ENCODE results near the gene KRTAP24-1.

The KRTAP24-1 gene

GRCh38 chr21:30271156-30271555 lies 11.6 kb downstream of the KRTAP24-1 start:
- TF ChIP-seq CTCF (IDR thresholded peaks at IDR 0.05; ENCODE audit: low read length) (no peak), EZH2 (IDR thresholded peaks at IDR 0.05; ENCODE audit: borderline replicate concordance, low read length) (no peak)
- no peaks in the 10 kb centered on the region for H3K27me3 ChIP-seq (ENCODE audit: insufficient read depth, low read length)

GRCh38 chr21:30269803-30270530 lies 12.8 kb downstream of the KRTAP24-1 start:
- Histone ChIP-seq H3K79me2 (ENCODE audit: insufficient read depth, low read length) (no peaks in the 10 kb centered on the region), H3F3A (ENCODE audit: insufficient read depth, low read length) (no peaks in the 10 kb centered on the region), H2AFZ (ENCODE audit: low read length) (no peak overlapping the region), H3K27me3 (ENCODE audit: insufficient read depth, low read length) (no peaks in the 10 kb centered on the region), H3K4me1 (ENCODE audit: insufficient read depth, low read length, severe bottlenecking) (no peaks in the 10 kb centered on the region), H3K4me3 (ENCODE audit: low read depth, low read length, poor library complexity, severe bottlenecking) (no peak overlapping the region), H4K20me1 (ENCODE audit: insufficient read depth, low read length) (no peaks in the 10 kb centered on the region), H3K9ac (ENCODE audit: low read length) (no peak overlapping the region), H3K9me2 (ENCODE audit: low read depth, low read length) (no peaks in the 10 kb centered on the region), H3K4me2 (ENCODE audit: low read length) (no peak overlapping the region), H3K27ac (ENCODE audit: low read depth, low read length, poor library complexity, severe bottlenecking) (no peak overlapping the region), H3K9me3 (ENCODE audit: low read length) (no peaks in the 10 kb centered on the region), H3K36me3 (ENCODE audit: insufficient read depth, low read length) (no peaks in the 10 kb centered on the region)
- no peak for TF ChIP-seq EZH2 (IDR thresholded peaks at IDR 0.05; ENCODE audit: borderline replicate concordance, low read length)
- TF ChIP-seq CTCF (IDR thresholded peaks at IDR 0.05; ENCODE audit: low read length): no peak

More at GRCh38 chr21:30271156-30271555, 11.6 kb downstream of the KRTAP24-1 start:
- Histone ChIP-seq H3K4me1 (ENCODE audit: insufficient read depth, low read length, severe bottlenecking) (no peaks in the 10 kb centered on the region), H2AFZ (ENCODE audit: low read length) (no peak overlapping the region), H3F3A (ENCODE audit: insufficient read depth, low read length) (no peaks in the 10 kb centered on the region), H4K20me1 (ENCODE audit: insufficient read depth, low read length) (no peaks in the 10 kb centered on the region), H3K36me3 (ENCODE audit: insufficient read depth, low read length) (no peaks in the 10 kb centered on the region), H3K4me3 (ENCODE audit: low read depth, low read length, poor library complexity, severe bottlenecking) (no peak overlapping the region), H3K27ac (ENCODE audit: low read depth, low read length, poor library complexity, severe bottlenecking) (no peak overlapping the region), H3K9me3 (ENCODE audit: low read length) (no peaks in the 10 kb centered on the region), H3K9ac (ENCODE audit: low read length) (no peak overlapping the region), H3K79me2 (ENCODE audit: insufficient read depth, low read length) (no peaks in the 10 kb centered on the region), H3K4me2 (ENCODE audit: low read length) (no peak overlapping the region), H3K9me2 (ENCODE audit: low read depth, low read length) (no peaks in the 10 kb centered on the region)

- Histone ChIP-seq H3K9me2 (ENCODE audit: low read depth, low read length) (no peaks in the 10 kb centered on the region), H4K20me1 (ENCODE audit: insufficient read depth, low read length) (no peaks in the 10 kb centered on the region), H3K4me3 (ENCODE audit: low read depth, low read length, poor library complexity, severe bottlenecking) (no peak overlapping the region), H3K4me1 (ENCODE audit: insufficient read depth, low read length, severe bottlenecking) (no peaks in the 10 kb centered on the region), H3K79me2 (ENCODE audit: insufficient read depth, low read length) (no peaks in the 10 kb centered on the region), H3K27me3 (ENCODE audit: insufficient read depth, low read length) (no peaks in the 10 kb centered on the region), H3K4me2 (ENCODE audit: low read length) (no peak overlapping the region), H2AFZ (ENCODE audit: low read length) (no peak overlapping the region), H3K27ac (ENCODE audit: low read depth, low read length, poor library complexity, severe bottlenecking) (no peak overlapping the region), H3K9me3 (ENCODE audit: low read length) (no peaks in the 10 kb centered on the region), H3K36me3 (ENCODE audit: insufficient read depth, low read length) (no peaks in the 10 kb centered on the region), H3F3A (ENCODE audit: insufficient read depth, low read length) (no peaks in the 10 kb centered on the region), H3K9ac (ENCODE audit: low read length) (no peak overlapping the region)
- TF ChIP-seq EZH2 (IDR thresholded peaks at IDR 0.05; ENCODE audit: borderline replicate concordance, low read length) (no peak), CTCF (IDR thresholded peaks at IDR 0.05; ENCODE audit: low read length) (peak; percentile 58)
Observed at GRCh38 chr21:30268608-30269197, 14.0 kb downstream of the KRTAP24-1 start.

All from OCI-LY1 (cell line).